OCI-LY7 (cell line): Measurements from ENCODE around the gene SLC1A7. TPM values are rescaled to one million over a fixed set of nuclear protein-coding genes. Genes with fewer than 3 reads are reported as not detected.

ENCODE experiments used
- BruUV-seq: library from RNA; stranded (reverse); fragments of 400-500 nt; replicated peaks from 2 replicates; lab custom pipeline; 2021; lab: Mats Ljungman, UMichigan
- CTCF ChIA-PET: fragments of 300-600 bp; sonication (Branson Sonifier 250); formaldehyde crosslinking; loops from one replicate; lab custom pipeline; 2022; ENCODE audit warnings: antibody characterized with exemption; ENCODE audit not compliant: unreplicated experiment; lab: Charles Lee
- POLR2A ChIA-PET: fragments of 300-600 bp; sonication (Branson Sonifier 250); formaldehyde crosslinking; loops from one replicate; lab custom pipeline; 2022; ENCODE audit warnings: antibody characterized with exemption; lab: Charles Lee
- DNase-seq: peaks from one replicate; pipeline ENCODE4 v3.0.0-alpha.2; 2015; ENCODE audit warnings: low spot score
- H2AFZ ChIP-seq: fragments of 200-600 bp; sonication (generic), shearing (Covaris generic); 2 replicates; pipeline ENCODE4 v1.6.1; 2014; ENCODE audit warnings: mild to moderate bottlenecking, antibody characterized with exemption, low read length, moderate library complexity
- H3K27ac ChIP-seq: fragments of 200-600 bp; sonication (generic); 2 replicates; pipeline ENCODE4 v1.5.1; 2014; ENCODE audit warnings: mixed run types, low read depth, mild to moderate bottlenecking, moderate library complexity, low read length, inconsistent platforms; ENCODE audit not compliant: poor library complexity, severe bottlenecking
- H3K36me3 ChIP-seq: fragments of 200-600 bp; sonication (generic); 2 replicates; pipeline ENCODE4 v1.6.1; 2014; ENCODE audit warnings: mild to moderate bottlenecking, antibody characterized with exemption, low read length, moderate library complexity, mixed read lengths; ENCODE audit not compliant: insufficient read depth
- H3K4me1 ChIP-seq: fragments of 200-600 bp; sonication (generic); 2 replicates; pipeline ENCODE4 v1.5.1; 2014; ENCODE audit warnings: mild to moderate bottlenecking, low read length; ENCODE audit not compliant: insufficient read depth, poor library complexity, severe bottlenecking
- H3K4me2 ChIP-seq: fragments of 200-600 bp; sonication (generic); 2 replicates; pipeline ENCODE4 v1.6.1; 2014; ENCODE audit warnings: mild to moderate bottlenecking, low read length
- H3K4me3 ChIP-seq: fragments of 200-600 bp; sonication (generic); 2 replicates; pipeline ENCODE4 v1.5.1; 2014; ENCODE audit warnings: mild to moderate bottlenecking, low read depth, low read length; ENCODE audit not compliant: poor library complexity, severe bottlenecking
- H3K79me2 ChIP-seq: fragments of 200-600 bp; sonication (generic); 2 replicates; pipeline ENCODE4 v1.6.1; 2016; ENCODE audit warnings: low read depth, mild to moderate bottlenecking, low read length, moderate library complexity, mixed read lengths; ENCODE audit not compliant: insufficient read depth
- H3K9me2 ChIP-seq: fragments of 200-600 bp; sonication (generic); 2 replicates; pipeline ENCODE4 v1.6.1; 2016; ENCODE audit warnings: mild to moderate bottlenecking, low read length, mixed read lengths; ENCODE audit not compliant: insufficient read depth
- H3K9me3 ChIP-seq: fragments of 200-600 bp; sonication (generic); 2 replicates; pipeline ENCODE4 v1.6.1; 2014; ENCODE audit warnings: mild to moderate bottlenecking, mixed run types, low read length, mixed read lengths
- H4K20me1 ChIP-seq: fragments of 200-600 bp; sonication (generic); 2 replicates; pipeline ENCODE4 v1.6.1; 2014; ENCODE audit warnings: mild to moderate bottlenecking, antibody characterized with exemption, low read length, moderate library complexity, mixed read lengths; ENCODE audit not compliant: insufficient read depth
- CTCF ChIP-seq: fragments of 200-600 bp; sonication (generic); conservative IDR thresholded peaks from 2 replicates; pipeline ENCODE4 v1.5.1; 2014; ENCODE audit warnings: mild to moderate bottlenecking, antibody characterized with exemption, low read length, moderate library complexity, mixed read lengths
- EZH2phosphoT487 ChIP-seq: fragments of 200-600 bp; sonication (generic); IDR thresholded peaks from 2 replicates; pipeline ENCODE4 v1.6.1; 2018; ENCODE audit warnings: low read depth, borderline replicate concordance, mild to moderate bottlenecking, mixed run types, antibody characterized with exemption, low read length, moderate library complexity, mixed read lengths
- intact Hi-C: fragments of 100-400 bp; cut with micrococcal nuclease; formaldehyde crosslinking; loops from one replicate; pipeline ENCODE4 v1.10.0; 2022; ENCODE audit not compliant: unreplicated experiment
- total RNA-seq, 2 experiments: library from RNA; depleted of rRNA in 1 of 2; stranded (reverse); fragments of >200 nt in 1 of 2; shearing (Covaris generic) in 1 of 2; gene quantifications; 2 replicates each; pipeline ENCODE4 v1.2.3, GENCODE V29; 2014 to 2022

The SLC1A7 gene
- total RNA-seq, 2 experiments from 2014 or later = not detected

- no peak for DNase-seq
- Histone ChIP-seq H3K36me3 (no peaks in the 10 kb centered on the region), H3K27ac (no peak overlapping the region), H3K4me1 (no peaks in the 10 kb centered on the region), H4K20me1 (no peaks in the 10 kb centered on the region), H2AFZ (no peak overlapping the region), H3K9me2 (no peaks in the 10 kb centered on the region), H3K4me3 (no peak overlapping the region), H3K9me3 (no peaks in the 10 kb centered on the region), H3K79me2 (no peaks in the 10 kb centered on the region), H3K4me2 (no peak overlapping the region)
- TF ChIP-seq EZH2phosphoT487 (no peak), CTCF (no peak)
- CTCF ChIA-PET = no interaction called here
- no TSS peak for BruUV-seq
- POLR2A ChIA-PET = no interaction called here
- intact Hi-C loops = no loop called here
These were observed 25.4 kb downstream of the SLC1A7 start for GRCh38 chr1:53116933-53117600.

GRCh38 chr1:53116307-53116810 lies 26.1 kb downstream of the SLC1A7 start:
- Histone ChIP-seq H3K4me1 (no peaks in the 10 kb centered on the region), H3K79me2 (no peaks in the 10 kb centered on the region), H3K36me3 (no peaks in the 10 kb centered on the region), H3K27ac (no peak overlapping the region), H3K9me3 (no peaks in the 10 kb centered on the region), H3K9me2 (no peaks in the 10 kb centered on the region), H4K20me1 (no peaks in the 10 kb centered on the region), H2AFZ (no peak overlapping the region), H3K4me3 (no peak overlapping the region), H3K4me2 (no peak overlapping the region)
- intact Hi-C loops = no loop called here
- ChIA-PET POLR2A (no interaction called here), CTCF (no interaction called here)
- no peak for TF ChIP-seq CTCF
- no peak for TF ChIP-seq EZH2phosphoT487
- DNase-seq = no peak
- BruUV-seq = no TSS peak
